HG03432 (cell line): ENCODE results near the gene ZNF546.
"Not testable (repeated sequence)": the region's sequence is repeated elsewhere in the genome, so short reads cannot be mapped to it uniquely, and the experiment has no call there.

ENCODE experiments used
- ATAC-seq: cut with Tn5 transposase; IDR thresholded peaks from one replicate; pipeline ENCODE4 v1.9.1; 2021; ENCODE audit warnings: mild to moderate bottlenecking, moderate library complexity; ENCODE audit not compliant: unreplicated experiment

Gene ZNF546

GRCh38 chr19:39983695-39984300 is 13.1 kb upstream of the ZNF546 start:
- ATAC-seq = no peak

- no peak for ATAC-seq
Measured at GRCh38 chr19:39986643-39987042, 10.2 kb upstream of the ZNF546 start.

- no peak for ATAC-seq
Measured at GRCh38 chr19:39987167-39987566, 9.7 kb upstream of the ZNF546 start.

GRCh38 chr19:39987596-39987995 is 9.3 kb upstream of the ZNF546 start:
- ATAC-seq = no peak

GRCh38 chr19:39993605-39994004 is 3.3 kb upstream of the ZNF546 start:
- no peak for ATAC-seq

DNA sequence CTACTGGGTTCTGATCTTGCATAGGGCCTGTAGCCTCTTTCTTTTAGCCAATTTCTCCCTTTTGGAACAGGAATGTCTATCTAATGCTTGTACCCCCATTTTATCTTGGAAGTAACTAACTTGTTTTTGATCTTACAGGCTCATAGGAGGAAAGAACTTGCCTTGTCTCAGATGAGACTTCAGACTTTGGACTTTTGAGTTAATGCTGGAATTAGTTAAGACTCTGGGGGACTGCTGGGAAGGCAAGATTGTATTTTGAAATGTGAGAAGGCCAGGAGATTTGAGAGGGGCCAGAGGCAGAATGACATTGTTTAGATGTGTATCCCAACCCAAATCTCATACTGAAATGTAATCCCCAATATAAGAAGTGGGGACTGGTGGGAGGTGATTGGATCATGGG is 2.5 kb upstream of the ZNF546 start:
- ATAC-seq = no peak

DNA sequence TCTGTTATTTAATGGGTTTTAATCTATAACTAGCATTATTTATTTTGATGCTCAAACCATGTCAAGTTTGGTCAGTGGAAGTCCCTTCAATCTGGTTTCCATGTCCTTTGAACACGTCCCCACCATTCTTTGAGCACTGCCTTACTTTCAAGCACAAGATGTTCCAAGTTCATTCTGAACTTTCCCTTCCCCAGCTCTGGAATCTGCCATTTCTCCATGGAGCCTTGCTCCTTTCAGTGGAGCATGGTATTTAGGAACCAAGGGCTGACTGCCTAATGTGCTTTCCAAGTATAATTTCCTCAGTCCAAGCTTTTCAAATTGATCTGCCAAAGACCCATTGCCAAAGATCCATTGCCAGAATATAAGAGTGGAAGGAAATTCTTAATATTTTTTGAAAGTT is 1.1 kb upstream of the ZNF546 start:
- ATAC-seq = no peak

DNA sequence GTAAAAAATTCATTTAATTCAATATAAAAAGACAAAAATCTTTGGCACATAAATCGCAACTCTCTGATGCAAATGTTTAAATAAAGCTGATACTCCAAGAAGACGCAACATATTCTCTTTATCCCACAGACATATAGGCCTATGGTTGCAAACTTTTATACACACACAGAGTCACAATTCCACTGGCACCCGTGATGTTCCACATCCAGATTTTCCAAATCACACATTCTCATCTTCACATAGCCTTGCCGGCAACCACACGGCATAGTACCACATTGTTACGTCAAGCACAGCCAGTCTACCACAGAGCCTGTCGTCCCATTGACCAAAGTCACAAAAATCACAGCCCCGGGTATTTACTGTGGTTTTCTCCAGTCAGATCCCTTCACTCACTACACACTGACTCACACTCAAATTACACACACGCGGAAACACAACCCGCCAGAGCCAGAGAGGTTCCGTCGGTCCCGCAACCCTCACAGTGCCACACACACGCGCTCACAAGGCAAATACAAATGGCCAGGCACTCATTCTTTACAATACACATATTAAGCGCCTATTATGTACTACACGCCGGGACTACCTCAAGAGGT is 546 bp upstream of the ZNF546 start:
- ATAC-seq = peak; percentile 16

- ATAC-seq = no peak
Measured at GRCh38 chr19:39997638-39998216, 867 bp downstream of the ZNF546 start.

DNA sequence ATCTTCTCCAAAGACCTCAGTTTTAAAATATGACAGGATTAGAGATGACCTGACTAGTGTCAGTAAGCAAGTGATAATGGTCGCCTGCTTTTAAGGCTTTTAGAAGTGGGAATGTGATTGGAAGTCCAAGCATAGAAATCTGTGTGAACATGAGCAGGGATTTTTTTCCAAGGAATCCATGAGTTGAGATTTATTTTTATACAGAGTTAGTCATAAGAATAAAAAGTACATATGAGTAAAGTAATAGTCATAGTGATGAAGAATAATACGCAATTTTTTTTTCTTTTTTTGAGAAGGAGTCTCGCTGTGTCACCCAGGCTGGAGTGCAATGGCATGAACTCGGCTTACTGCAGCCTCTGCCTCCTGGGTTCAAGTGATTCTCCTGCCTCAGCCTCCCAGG is 1.6 kb downstream of the ZNF546 start:
- no peak for ATAC-seq

DNA sequence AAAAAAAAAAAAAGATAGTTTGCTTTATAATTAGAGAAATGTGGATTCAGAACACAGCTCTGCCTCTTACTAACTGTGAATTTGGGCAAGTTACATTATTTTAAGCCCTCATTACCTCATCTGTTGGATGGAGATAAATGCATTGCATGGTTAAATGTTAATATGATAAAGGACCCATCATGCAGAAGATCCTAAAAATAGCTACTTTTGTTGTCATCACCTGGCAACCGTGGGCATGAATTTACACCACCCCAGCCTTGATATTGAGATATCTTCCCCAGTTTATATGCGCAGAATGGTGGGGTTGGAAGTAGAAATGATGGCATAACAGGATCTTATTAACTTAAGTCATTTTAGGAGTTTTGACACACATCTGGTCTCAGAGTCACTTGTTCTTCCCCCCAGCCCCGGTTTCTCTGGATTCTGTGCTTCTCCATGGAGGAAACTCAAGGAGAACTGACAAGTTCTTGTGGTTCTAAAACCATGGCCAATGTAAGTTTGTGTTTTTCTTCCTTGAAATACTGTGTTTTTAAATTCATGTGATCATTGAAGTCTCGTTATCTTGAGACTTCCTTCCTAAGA is 8.9 kb downstream of the ZNF546 start:
- no peak for ATAC-seq

- ATAC-seq = no peak
Measured at GRCh38 chr19:40006273-40006691, 9.4 kb downstream of the ZNF546 start.

GRCh38 chr19:40009674-40010073 is 12.8 kb downstream of the ZNF546 start:
- ATAC-seq = no peak

GRCh38 chr19:40013991-40014390 is 17.1 kb downstream of the ZNF546 start:
- ATAC-seq = no peak

DNA sequence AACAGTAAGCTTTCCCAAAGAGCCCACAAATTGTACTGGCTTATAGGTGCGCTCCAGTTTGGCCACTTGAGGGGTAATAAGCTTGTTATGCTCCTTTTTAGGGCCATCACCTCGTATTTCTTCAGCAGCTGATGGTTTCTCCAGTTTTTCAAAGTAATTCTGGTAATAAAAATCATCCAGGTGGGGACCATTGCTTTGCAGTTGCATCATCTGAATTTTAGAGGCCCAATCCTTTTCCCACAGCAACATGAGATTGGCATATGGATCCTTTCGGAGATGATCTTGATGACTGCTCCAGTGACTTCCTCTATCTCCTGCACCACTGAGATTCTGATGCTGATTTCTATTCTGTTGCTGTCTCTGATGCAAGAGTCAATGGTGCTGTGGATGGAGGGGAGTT is 27.1 kb downstream of the ZNF546 start:
- no peak for ATAC-seq

DNA sequence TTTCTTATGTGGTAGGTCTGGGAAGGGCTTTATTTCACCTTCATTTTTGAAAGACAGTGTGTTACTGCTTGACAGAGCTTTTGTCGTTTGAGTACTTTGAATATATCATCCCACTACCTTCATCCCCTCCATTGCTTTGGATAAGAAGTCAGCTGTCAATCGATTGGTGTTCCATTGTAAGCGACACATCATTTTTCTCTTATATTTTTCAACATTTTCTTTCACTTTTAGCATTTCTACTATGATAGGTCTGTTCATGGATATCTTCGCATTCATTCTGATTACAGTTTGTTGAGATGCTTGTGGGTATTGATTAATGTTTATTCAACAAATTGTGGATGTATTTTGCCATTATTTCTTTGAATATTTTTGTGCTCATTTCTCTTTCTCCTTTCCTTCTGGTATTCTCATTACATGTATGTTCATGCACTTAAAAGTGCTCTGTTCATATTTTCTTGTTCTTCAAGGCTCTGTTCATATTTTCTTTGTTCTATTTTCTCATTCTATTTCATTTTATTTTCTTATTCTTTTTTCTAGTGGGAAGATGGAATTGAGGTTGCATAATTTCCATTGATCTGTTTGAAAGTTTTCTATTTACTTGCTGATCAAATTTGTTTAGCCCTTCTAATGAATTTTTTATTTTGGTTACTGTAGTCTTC is 29.2 kb downstream of the ZNF546 start:
- no peak for ATAC-seq

- ATAC-seq = no peak
Measured at GRCh38 chr19:40026597-40026970, 29.7 kb downstream of the ZNF546 start.

- no peak for ATAC-seq
Measured at GRCh38 chr19:40033989-40034560, 37.2 kb downstream of the ZNF546 start.

DNA sequence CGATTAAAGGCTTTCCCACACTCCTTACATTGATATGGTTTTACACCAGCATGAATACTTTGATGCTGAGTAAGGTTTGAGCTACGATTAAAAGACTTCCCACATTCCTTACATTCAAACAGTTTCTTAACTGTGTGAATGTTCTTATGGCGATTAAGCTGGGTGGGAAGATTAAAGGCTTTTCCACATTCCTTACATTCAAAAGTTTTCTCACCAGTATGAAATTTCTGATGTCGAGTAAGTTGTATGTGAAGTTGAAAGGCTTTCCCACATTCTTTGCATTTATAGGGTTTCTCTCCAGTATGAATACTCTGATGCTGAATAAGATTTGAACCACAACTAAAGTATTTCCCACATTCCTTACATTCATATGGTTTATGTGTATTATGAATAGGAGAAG is 39.1 kb downstream of the ZNF546 start:
- ATAC-seq = no peak

- ATAC-seq = not testable (repeated sequence)
Measured at GRCh38 chr19:40038047-40038446, 41.2 kb downstream of the ZNF546 start.

DNA sequence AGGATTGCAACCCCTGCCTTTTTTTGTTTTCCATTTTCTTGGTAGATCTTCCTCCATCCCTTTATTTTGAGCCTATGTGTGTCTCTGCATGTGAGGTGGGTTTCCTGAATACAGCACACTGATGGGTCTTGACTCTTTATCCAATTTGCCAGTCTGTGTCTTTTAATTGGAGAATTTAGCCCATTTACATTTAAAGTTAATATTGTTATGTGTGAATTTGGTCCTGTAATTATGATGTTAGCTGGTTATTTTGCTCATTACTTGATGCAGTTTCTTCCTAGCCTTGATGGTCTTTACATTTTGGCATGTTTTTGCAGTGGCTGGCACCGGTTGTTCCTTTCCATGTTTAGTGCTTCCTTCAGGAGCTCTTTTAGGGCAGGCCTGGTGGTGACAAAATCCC is 44.9 kb downstream of the ZNF546 start:
- ATAC-seq = not testable (repeated sequence)
